HG02885 (cell line): ENCODE measurements around the gene ACOT11.
"Not testable (repeated sequence)": the region's sequence is repeated elsewhere in the genome, so short reads cannot be mapped to it uniquely, and the experiment has no call there.

ENCODE experiments used
- ATAC-seq: cut with Tn5 transposase; IDR thresholded peaks from one replicate; pipeline ENCODE4 v1.9.1; 2021; ENCODE audit warnings: mild to moderate bottlenecking; ENCODE audit not compliant: unreplicated experiment, poor library complexity

The ACOT11 gene

GRCh38 chr1:54606096-54606989 is 58.3 kb downstream of the ACOT11 start:
- no peak for ATAC-seq

- no peak for ATAC-seq
Measured at GRCh38 chr1:54606990-54607325, 58.9 kb downstream of the ACOT11 start.

- no peak for ATAC-seq
Measured at GRCh38 chr1:54607821-54608565, 60.0 kb downstream of the ACOT11 start.

GRCh38 chr1:54608566-54609230 is 60.7 kb downstream of the ACOT11 start:
- ATAC-seq = no peak

- ATAC-seq = no peak
Measured at GRCh38 chr1:54609301-54609921, 61.4 kb downstream of the ACOT11 start.

GRCh38 chr1:54610048-54610447 is 62.0 kb downstream of the ACOT11 start:
- ATAC-seq = no peak

- no peak for ATAC-seq
Measured at GRCh38 chr1:54610601-54611580, 62.9 kb downstream of the ACOT11 start.

GRCh38 chr1:54611621-54612020 is 63.6 kb downstream of the ACOT11 start:
- ATAC-seq = no peak

GRCh38 chr1:54614024-54614423 is 66.0 kb downstream of the ACOT11 start:
- no peak for ATAC-seq

GRCh38 chr1:54614563-54614962 is 66.5 kb downstream of the ACOT11 start:
- ATAC-seq = no peak

- no peak for ATAC-seq
Measured at GRCh38 chr1:54615531-54616279, 67.7 kb downstream of the ACOT11 start.

- no peak for ATAC-seq
Measured at GRCh38 chr1:54619749-54620148, 71.7 kb downstream of the ACOT11 start.

GRCh38 chr1:54623216-54624007 is 75.4 kb downstream of the ACOT11 start, which contains the start of gene FAM151A:
Gene FAM151A (minus strand): TSS chr1:54623525. CDS start chr1:54623395, 130 bp downstream.
- ATAC-seq = no peak

- ATAC-seq = no peak
Measured at GRCh38 chr1:54624466-54625464, 76.7 kb downstream of the ACOT11 start.

GRCh38 chr1:54627196-54627595 is 79.2 kb downstream of the ACOT11 start:
- ATAC-seq = no peak

GRCh38 chr1:54635804-54636203 is 87.8 kb downstream of the ACOT11 start:
- not testable (repeated sequence) for ATAC-seq
